ENCODE data around the gene ZBTB22. TPM values are rescaled to one million over a fixed set of nuclear protein-coding genes. Genes with fewer than 3 reads are reported as not detected.

Gene ZBTB22
- total and polyA plus RNA-seq, 12 donors, result 13.0 to 40.3 (median 20.3) TPM

DNA sequence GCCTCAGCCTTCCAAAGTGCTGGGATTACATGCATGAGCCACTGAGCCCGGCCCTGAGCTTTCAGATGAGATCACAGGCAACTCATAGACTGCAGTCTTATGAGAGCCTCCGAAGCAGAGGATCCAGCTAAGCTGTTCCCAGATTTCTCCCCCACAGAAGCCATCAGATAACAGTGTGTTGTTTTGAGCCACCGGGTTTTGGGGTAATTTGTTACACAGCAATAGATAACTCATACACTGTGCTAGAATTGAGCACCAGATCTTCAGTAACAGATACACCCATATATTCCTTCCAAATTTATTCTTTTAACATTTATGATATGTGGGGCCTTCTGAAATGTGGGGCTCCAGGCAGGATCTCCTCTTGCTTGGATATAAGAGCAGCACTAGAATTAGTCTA is 19.0 kb upstream of the ZBTB22 start:
- Histone ChIP-seq H3K9me3 (replicated peaks in 1 of 3) (no peaks in the 10 kb centered on the region), H3K4me3 (no peak overlapping the region), H3K4me1 (replicated peaks in 1 of 2) (no peaks in the 10 kb centered on the region), H3K27ac (no peak overlapping the region), H3K36me3 (replicated peaks in 1 of 2) (no peaks in the 10 kb centered on the region), H3K27me3 (no peaks in the 10 kb centered on the region)
- no peak for DNase-seq
- intact Hi-C loops (cut with DNase I), result no loop called here
- 78 to 86% (median 83%) methylated on average over 2 to 3 of the region's 3 CpGs for WGBS, 4 donors
- no peak for TF ChIP-seq POLR2A (IDR thresholded peaks at IDR 0.05)
- TF ChIP-seq, protein P1, sequence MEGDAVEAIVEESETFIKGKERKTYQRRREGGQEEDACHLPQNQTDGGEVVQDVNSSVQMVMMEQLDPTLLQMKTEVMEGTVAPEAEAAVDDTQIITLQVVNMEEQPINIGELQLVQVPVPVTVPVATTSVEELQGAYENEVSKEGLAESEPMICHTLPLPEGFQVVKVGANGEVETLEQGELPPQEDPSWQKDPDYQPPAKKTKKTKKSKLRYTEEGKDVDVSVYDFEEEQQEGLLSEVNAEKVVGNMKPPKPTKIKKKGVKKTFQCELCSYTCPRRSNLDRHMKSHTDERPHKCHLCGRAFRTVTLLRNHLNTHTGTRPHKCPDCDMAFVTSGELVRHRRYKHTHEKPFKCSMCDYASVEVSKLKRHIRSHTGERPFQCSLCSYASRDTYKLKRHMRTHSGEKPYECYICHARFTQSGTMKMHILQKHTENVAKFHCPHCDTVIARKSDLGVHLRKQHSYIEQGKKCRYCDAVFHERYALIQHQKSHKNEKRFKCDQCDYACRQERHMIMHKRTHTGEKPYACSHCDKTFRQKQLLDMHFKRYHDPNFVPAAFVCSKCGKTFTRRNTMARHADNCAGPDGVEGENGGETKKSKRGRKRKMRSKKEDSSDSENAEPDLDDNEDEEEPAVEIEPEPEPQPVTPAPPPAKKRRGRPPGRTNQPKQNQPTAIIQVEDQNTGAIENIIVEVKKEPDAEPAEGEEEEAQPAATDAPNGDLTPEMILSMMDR (IDR thresholded peaks at IDR 0.05), result no peak

DNA sequence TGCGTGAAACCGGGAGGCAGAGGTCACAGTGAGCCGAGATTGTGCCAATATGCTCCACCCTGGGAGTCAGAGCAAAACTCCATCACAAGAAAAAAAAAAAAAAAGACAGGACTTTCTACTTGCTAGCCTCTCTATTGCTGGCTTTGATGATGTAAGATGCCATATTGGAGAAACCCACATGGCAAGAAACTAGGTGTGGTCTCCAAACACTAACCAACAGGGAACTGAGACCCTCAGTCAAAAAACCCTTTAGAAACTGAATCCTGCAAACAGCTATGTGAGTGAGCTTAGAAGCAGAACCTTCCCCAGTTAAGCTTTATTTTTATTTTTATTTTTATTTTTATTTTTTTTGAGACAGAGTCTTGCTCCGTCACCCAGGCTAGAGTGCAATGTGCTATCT is 18.4 kb upstream of the ZBTB22 start:
- Histone ChIP-seq H3K36me3 (replicated peaks in 1 of 2) (no peaks in the 10 kb centered on the region), H3K9me3 (replicated peaks in 1 of 3) (no peaks in the 10 kb centered on the region), H3K4me1 (replicated peaks in 1 of 2) (no peaks in the 10 kb centered on the region), H3K27me3 (no peaks in the 10 kb centered on the region), H3K4me3 (no peak overlapping the region), H3K27ac (no peak overlapping the region)
- intact Hi-C loops (cut with DNase I), result no loop called here
- TF ChIP-seq POLR2A (IDR thresholded peaks at IDR 0.05), result no peak
- TF ChIP-seq, protein P1 (IDR thresholded peaks at IDR 0.05), result no peak
- WGBS, 4 donors, result 66 to 73% (median 68%) methylated on average over 4 of the region's 4 CpGs
- DNase-seq, result no peak

DNA sequence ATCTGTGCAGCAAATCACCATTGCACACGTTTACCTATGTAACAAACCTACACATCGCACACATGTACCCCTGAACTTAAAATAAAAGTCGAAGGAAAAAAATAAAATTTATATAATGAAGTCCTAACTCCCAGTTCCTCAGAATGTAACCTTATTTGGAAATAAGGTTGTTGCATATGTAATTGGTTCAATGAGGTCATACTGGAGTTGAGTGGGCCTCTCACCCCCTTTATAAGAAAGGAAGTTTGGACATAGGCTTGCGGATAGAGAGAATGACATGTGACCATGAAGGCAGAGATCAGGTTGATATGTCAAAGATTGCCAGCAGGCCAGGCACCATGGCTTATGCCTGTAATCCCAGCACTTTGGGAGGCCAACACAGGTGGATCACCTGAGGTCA is 16.1 kb upstream of the ZBTB22 start:
- Histone ChIP-seq H3K27me3 (no peaks in the 10 kb centered on the region), H3K27ac (no peak overlapping the region), H3K4me1 (replicated peaks in 1 of 2) (no peaks in the 10 kb centered on the region), H3K36me3 (replicated peaks in 1 of 2) (no peaks in the 10 kb centered on the region), H3K4me3 (no peak overlapping the region), H3K9me3 (replicated peaks in 1 of 3) (no peaks in the 10 kb centered on the region)
- DNase-seq, result no peak
- TF ChIP-seq, protein P1 (IDR thresholded peaks at IDR 0.05), result no peak
- no peak for TF ChIP-seq POLR2A (IDR thresholded peaks at IDR 0.05)
- intact Hi-C loops (cut with DNase I), result no loop called here
- WGBS, 4 donors, result 80 to 89% (median 86%) methylated on average over 4 of the region's 4 CpGs

GRCh38 chr6:33330736-33331135 is 13.2 kb upstream of the ZBTB22 start:
- WGBS, 4 donors, result 76 to 85% (median 81%) methylated on average over 10 of the region's 10 CpGs
- DNase-seq, result no peak
- intact Hi-C loops (cut with DNase I), result no loop called here
- Histone ChIP-seq H3K4me3 (no peak overlapping the region), H3K4me1 (replicated peaks in 1 of 2) (no peaks in the 10 kb centered on the region), H3K36me3 (replicated peaks in 1 of 2) (no peaks in the 10 kb centered on the region), H3K27me3 (no peaks in the 10 kb centered on the region), H3K27ac (no peak overlapping the region), H3K9me3 (replicated peaks in 1 of 3) (no peaks in the 10 kb centered on the region)
- TF ChIP-seq POLR2A (IDR thresholded peaks at IDR 0.05), result no peak
- TF ChIP-seq, protein P1 (IDR thresholded peaks at IDR 0.05), result no peak
